ENCODE results near the gene RASGEF1C.

DNA sequence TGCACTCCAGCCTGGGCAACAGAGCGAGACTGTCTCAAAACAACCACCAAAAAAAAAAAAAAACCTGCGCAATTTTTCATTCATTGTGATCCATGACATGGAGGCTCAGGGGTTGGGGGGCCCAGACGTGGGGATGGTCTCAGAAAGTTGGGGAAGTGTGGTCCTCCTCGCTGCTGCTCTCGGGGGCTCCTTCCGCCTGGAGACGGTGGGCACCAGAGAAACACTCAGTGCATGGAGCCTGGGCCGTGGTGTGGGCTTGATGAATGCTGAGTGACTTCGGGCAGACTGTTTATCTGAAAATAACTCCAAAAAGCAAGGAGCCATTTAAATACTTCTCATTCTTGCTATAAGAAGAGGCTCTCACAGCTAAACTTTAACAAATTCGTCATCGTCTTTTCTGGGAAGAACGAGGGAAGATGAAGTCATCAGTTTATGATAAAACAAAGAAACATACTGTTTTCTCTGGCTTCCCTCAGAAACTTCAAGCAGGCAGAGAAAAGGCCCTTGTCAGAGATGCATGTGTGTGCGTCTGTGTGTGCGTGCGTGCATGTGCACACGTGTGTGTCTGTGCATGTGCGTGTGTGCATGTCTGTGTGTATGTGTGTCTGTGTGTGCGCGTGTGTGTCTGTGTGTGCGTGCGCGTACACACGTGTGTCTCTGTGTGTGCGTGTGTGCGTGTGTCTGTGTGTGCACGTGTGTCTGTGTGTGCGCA is 35.0 kb downstream of the RASGEF1C start:
- TF ChIP-seq, protein P1, sequence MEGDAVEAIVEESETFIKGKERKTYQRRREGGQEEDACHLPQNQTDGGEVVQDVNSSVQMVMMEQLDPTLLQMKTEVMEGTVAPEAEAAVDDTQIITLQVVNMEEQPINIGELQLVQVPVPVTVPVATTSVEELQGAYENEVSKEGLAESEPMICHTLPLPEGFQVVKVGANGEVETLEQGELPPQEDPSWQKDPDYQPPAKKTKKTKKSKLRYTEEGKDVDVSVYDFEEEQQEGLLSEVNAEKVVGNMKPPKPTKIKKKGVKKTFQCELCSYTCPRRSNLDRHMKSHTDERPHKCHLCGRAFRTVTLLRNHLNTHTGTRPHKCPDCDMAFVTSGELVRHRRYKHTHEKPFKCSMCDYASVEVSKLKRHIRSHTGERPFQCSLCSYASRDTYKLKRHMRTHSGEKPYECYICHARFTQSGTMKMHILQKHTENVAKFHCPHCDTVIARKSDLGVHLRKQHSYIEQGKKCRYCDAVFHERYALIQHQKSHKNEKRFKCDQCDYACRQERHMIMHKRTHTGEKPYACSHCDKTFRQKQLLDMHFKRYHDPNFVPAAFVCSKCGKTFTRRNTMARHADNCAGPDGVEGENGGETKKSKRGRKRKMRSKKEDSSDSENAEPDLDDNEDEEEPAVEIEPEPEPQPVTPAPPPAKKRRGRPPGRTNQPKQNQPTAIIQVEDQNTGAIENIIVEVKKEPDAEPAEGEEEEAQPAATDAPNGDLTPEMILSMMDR (IDR thresholded peaks at IDR 0.05), result no peak
- no peak for TF ChIP-seq POLR2AphosphoS5 (IDR thresholded peaks at IDR 0.05)

Measured in prostate gland (tissue), 2 donors.